Stimulated activated CD8-positive, alpha-beta memory T cell treated with anti-CD3 and anti-CD28 coated beads, Interleukin-7, amount 100 ng/mL, for 24 hours (primary cell): Measurements from ENCODE around the gene ZFAND5.

Source experiments
- DNase-seq: peaks from one replicate; pipeline ENCODE4 v3.0.0-alpha.2; 2020; ENCODE audit warnings: low read depth

ZFAND5 gene

GRCh38 chr9:72362680-72363139, 2.3 kb downstream of the ZFAND5 start:
- no peak for DNase-seq

- DNase-seq: no peak
Measured at GRCh38 chr9:72362118-72362531, 2.9 kb downstream of the ZFAND5 start.

- no peak for DNase-seq
Measured at GRCh38 chr9:72361217-72361616, 3.8 kb downstream of the ZFAND5 start.

DNA sequence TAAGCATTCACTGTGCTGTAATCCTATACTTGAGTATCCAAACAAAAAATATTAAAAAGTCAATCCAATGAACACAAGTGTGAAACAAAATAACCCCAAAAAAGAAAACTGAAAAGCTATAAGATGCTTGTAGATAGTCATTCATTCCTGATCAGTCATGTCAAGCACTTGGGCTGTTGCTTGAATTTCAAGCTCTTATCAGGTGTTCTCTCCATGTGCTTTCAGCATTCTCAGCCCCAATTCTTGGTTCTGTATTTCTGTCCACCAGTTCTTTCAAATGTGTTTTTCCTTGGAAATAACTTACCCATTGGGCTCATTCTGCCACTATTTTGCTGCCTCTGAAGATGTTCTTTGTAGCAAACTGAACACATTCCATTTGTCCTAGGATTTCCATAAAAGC, 4.7 kb downstream of the ZFAND5 start:
- DNase-seq: no peak

- no peak for DNase-seq
Measured at GRCh38 chr9:72356041-72356582, 8.9 kb downstream of the ZFAND5 start.

DNA sequence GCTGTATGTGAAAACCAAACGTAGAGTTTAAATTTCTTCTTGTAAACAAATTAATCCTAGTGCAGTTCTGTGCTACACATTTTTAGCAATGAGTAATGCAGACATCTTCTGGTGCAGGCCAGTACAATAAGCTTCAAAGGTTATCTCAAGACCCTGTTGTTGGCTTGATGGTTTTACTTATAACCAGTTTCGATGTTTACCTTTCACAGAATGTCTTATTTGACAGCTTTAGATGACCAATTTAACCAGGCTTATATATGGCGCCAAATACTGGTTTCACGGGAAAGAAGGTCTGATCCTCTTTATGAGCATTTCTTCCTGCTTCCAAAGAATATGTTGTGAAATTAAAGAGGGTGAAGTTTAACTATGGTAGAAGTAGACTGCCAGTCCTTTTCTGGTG, 9.9 kb downstream of the ZFAND5 start:
- DNase-seq: no peak

DNA sequence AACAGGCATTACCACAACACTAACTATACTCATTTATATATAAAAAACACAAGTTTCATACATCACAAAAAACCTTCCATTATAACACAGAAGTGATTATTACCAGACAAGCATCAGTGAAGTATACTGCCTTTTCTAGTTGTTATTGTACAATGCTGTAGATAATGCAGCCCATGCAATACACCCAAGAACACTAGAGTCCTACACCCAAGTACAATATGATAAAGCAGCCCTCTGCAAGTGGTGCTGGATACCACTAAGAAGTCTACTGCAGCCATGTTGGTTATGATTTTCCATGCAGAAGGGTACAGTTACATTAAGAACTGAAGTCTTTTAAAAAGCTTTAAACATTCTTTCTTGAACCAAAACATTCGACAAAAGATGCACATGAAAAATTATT, 10.3 kb downstream of the ZFAND5 start:
- DNase-seq: no peak

- DNase-seq: no peak
Measured at GRCh38 chr9:72353455-72354116, 11.4 kb downstream of the ZFAND5 start.

- DNase-seq: no peak
Measured at GRCh38 chr9:72352911-72353388, 12.1 kb downstream of the ZFAND5 start.

DNA sequence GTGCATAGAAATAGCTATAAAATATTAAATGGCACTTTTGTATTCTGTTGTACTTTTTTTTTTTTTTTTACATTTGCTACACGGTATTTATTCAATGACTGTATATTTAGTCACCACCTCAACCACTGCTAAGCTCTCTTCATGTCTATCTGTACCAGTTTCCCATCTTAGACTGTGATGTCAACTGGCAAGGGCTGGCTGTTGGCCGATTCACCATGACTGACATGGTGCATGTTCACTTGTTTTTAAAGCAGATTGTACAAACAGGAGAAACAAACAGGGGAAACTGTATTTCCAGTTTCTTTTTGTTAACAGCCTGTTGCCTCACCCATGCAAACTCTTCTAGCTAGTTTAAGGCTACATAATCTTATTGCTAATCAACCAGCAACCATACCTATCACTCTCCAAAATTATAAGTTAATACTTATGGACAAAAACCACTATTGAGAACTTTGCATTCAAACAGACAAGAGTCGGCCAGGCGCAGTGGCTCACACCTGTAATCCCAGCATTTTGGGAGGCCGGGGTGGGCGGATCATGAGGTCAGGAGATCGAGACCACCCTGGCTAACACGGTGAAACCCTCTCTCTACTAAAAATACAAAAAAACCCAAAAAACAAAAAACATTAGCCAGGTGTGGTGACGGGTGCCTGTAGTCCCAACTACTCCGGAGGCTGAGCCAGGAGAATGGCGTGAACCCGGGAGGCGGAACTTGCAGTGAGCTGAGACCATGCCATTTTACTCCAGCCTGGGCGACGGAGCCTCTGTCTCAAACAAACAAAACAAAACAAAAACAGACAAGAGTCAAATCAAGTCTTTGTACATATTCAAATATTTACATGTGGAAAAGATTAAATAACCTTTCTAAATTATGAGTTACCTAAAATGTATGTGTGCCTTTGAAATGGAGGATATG, 13.2 kb downstream of the ZFAND5 start:
- no peak for DNase-seq

GRCh38 chr9:72349911-72350310, 15.1 kb downstream of the ZFAND5 start:
- no peak for DNase-seq

DNA sequence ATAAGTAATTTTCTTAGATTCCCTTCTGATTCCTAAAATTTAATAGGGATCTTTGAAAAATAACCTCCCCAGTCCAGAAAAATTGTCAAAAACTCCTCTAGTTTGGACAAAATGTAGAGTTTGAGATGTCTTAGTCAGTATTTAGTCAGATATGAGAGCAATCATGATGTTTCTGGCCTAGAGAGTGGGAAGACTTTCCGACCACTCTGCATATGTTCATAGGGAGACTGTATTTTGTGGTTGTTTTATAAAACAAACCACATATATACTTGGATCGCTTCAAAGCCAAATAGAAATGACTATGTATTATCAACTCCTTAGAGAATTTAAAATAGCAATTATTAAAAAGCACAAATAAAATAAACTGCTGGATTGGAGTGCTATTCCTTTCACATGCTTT, 15.8 kb downstream of the ZFAND5 start:
- no peak for DNase-seq

DNA sequence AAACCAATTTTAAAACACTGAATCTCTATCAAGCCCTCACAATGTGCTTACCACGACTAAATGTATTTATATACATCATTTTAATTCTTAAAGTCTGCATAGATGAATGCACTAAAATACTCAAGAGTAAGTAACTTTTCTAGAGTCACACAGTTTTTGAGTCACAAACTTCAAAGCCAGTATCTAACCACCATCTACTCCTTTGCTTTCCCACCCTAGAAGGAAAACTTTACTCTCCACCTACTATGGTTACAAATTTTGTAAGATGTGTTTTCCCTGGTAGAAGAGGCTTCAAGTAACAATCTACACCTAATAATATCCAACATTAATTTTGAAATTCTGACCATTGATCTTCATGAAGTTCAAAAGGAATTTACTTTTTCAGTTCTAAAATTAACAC, 18.7 kb downstream of the ZFAND5 start:
- no peak for DNase-seq

DNA sequence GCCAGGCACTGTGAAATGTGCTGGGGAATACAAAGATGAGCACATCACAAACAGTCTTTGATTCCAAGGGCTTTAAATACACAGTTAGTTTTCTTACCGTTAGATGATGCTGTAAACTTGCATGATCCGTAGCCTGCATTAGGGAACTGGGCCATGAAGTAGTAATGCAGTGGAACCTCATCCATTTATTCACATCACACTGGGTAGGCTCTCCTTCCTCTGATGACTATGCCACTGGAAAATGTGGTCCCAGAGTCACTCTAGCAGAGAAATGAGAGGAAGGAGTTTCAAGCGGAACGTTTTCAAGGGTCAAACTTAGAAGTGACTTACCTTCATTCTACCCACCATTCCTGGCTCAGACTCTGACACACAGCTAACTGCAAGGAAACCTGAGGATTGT, 26.4 kb downstream of the ZFAND5 start:
- no peak for DNase-seq

- no peak for DNase-seq
Measured at GRCh38 chr9:72337286-72337685, 27.7 kb downstream of the ZFAND5 start.

GRCh38 chr9:72334658-72335337, 30.2 kb downstream of the ZFAND5 start:
- DNase-seq: no peak

DNA sequence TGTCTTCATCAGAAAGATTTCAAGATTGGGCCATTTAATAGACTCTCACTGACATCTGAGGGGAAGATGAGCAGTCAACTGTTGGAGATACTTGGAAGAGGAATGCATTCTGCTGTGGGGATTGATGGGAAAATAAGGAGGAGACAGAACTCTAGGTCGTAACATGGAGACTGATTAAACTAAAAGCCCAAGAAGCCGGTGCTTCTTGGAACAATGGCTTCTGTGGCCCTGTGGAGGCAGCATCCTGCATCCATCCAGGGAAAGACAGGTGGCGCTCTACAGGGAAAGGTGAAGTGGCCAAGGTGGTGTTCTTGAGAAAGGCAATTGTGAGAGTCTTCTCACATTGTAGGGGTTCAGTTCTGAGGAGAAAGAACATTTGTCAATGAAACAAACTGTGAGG, 31.3 kb downstream of the ZFAND5 start:
- no peak for DNase-seq

GRCh38 chr9:72333197-72333596, 31.8 kb downstream of the ZFAND5 start:
- no peak for DNase-seq

- no peak for DNase-seq
Measured at GRCh38 chr9:72332351-72332750, 32.7 kb downstream of the ZFAND5 start.

DNA sequence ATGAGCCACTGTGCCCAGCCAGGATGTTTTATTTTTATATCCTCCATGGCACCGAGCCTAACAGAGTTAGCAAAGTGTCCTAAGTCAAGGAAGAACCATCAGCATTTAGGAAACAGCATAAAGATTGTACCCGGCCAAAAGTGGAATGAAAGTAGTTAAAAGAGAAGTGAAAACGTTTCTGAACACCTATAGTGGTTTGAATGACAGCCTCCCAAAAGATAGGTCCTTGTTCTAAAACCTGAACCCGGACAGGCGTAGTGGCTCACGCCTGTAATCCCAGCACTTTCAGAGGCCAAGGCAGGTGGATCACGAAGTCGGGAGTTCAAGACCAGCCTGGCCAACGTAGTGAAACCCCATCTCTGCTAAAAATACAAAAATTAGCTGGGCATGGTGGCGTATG, 37.4 kb downstream of the ZFAND5 start:
- DNase-seq: no peak

GRCh38 chr9:72326641-72327040, 38.4 kb downstream of the ZFAND5 start:
- no peak for DNase-seq

GRCh38 chr9:72324974-72325373, 40.0 kb downstream of the ZFAND5 start:
- DNase-seq: no peak
